GM12878 (cell line): ENCODE results near the gene HTR6. TPM values are rescaled to one million over a fixed set of nuclear protein-coding genes. Genes with fewer than 3 reads are reported as not detected.

Experiments
- ATAC-seq: fragments of 200-7000 bp; cut with Tn5 transposase; 3 replicates; pipeline ENCODE4 v1.9.1; 2020; ENCODE audit warnings: mild to moderate bottlenecking, moderate library complexity
- BruUV-seq: library from RNA; stranded (reverse); fragments of 400-500 nt; replicated peaks from 2 replicates; lab custom pipeline; 2021; lab: Mats Ljungman, UMichigan
- CTCF ChIA-PET: fragments of 300-600 bp; sonication (Branson Sonifier 250); formaldehyde crosslinking; extraction: SDS; loops from one replicate; lab custom pipeline; 2021; ENCODE audit warnings: inconsistent platforms; lab: Yijun Ruan, JAX
- POLR2A ChIA-PET: fragments of 350-600 bp; formaldehyde crosslinking; extraction: SDS; loops from one replicate; lab custom pipeline; 2021; ENCODE audit warnings: inconsistent platforms; lab: Charles Lee
- RAD21 ChIA-PET: fragments of 300-600 bp; sonication (Branson Sonifier 250); formaldehyde crosslinking; loops from one replicate; lab custom pipeline; 2023; ENCODE audit warnings: antibody characterized with exemption; ENCODE audit not compliant: unreplicated experiment; lab: Charles Lee
- SMC1A ChIA-PET: fragments of 300-600 bp; sonication (Branson Sonifier 250); formaldehyde crosslinking; loops from one replicate; lab custom pipeline; 2023; ENCODE audit not compliant: unreplicated experiment, uncharacterized antibody; lab: Charles Lee
- DNase-seq: peaks from one replicate; pipeline ENCODE4 v3.0.0-alpha.2; 2011; ENCODE audit warnings: low read depth, low spot score
- FAIRE-seq: peaks from 3 replicates; lab custom pipeline; 2011; peaks lifted over from hg19 to GRCh38; lab: Jason Lieb, UNC
- H2AFZ ChIP-seq: 2 replicates; pipeline ENCODE4 v1.6.0; 2011; ENCODE audit warnings: low read depth, low read length, control low read depth; ENCODE audit not compliant: control insufficient read depth
- H3K27ac ChIP-seq: 2 replicates; pipeline ENCODE4 v1.5.1; 2011; ENCODE audit warnings: control low read depth; ENCODE audit not compliant: control insufficient read depth, insufficient read depth
- H3K27me3 ChIP-seq, 2 experiments: replicated peaks in 1 of 2; 2 replicates each; pipeline versions ENCODE4 v1.6.0 to v1.6.1; 2011; ENCODE audit warnings: low read length in 1 of 2; ENCODE audit not compliant: control insufficient read depth in 2 of 2, insufficient read depth in 2 of 2
- H3K36me3 ChIP-seq, 2 experiments: 2 replicates each; pipeline ENCODE4 v1.5.1; 2011; ENCODE audit warnings: low read length in 1 of 2; ENCODE audit not compliant: control insufficient read depth in 2 of 2, insufficient read depth in 2 of 2
- H3K4me1 ChIP-seq: 2 replicates; pipeline ENCODE4 v1.6.1; 2011; ENCODE audit warnings: mild to moderate bottlenecking, low read length, moderate library complexity, mixed read lengths; ENCODE audit not compliant: control insufficient read depth, insufficient read depth
- H3K4me2 ChIP-seq: 2 replicates; pipeline ENCODE4 v1.6.0; 2011; ENCODE audit warnings: control low read depth; ENCODE audit not compliant: control insufficient read depth, insufficient read depth
- H3K4me3 ChIP-seq: fragments of 200-600 bp; sonication (generic); 2 replicates; pipeline ENCODE4 v1.5.1; 2016
- H3K79me2 ChIP-seq: 2 replicates; pipeline ENCODE4 v1.6.0; 2011; ENCODE audit warnings: low read length; ENCODE audit not compliant: control insufficient read depth, insufficient read depth
- H3K9ac ChIP-seq: 2 replicates; pipeline ENCODE4 v1.8.0; 2011; ENCODE audit warnings: low read length, control low read depth, mixed read lengths; ENCODE audit not compliant: control insufficient read depth, insufficient read depth
- H3K9me3 ChIP-seq: replicated peaks from 3 replicates; pipeline ENCODE4 v1.5.1; 2011; ENCODE audit warnings: mild to moderate bottlenecking, low read length; ENCODE audit not compliant: control insufficient read depth, insufficient read depth
- H4K20me1 ChIP-seq: 2 replicates; pipeline ENCODE4 v1.6.0; 2011; ENCODE audit not compliant: control insufficient read depth, insufficient read depth
- DPF2 ChIP-seq: fragments of 450-650 bp; IDR thresholded peaks from 2 replicates; pipeline ENCODE4 v1.6.1; 2017; ENCODE audit warnings: mild to moderate bottlenecking
- WGBS: methylation state at CpG from one replicate; pipeline ENCODE4 v1.1.6; 2016; ENCODE audit warnings: low lambda C conversion rate; ENCODE audit not compliant: insufficient replicate concordance, insufficient coverage; ENCODE audit errors: missing lambda C conversion rate; 5-methylcytosine and 5-hydroxymethylcytosine counted together
- in situ Hi-C: fragments of 300-500 bp; cut with MboI; formaldehyde crosslinking; loops from 9 replicates; pipeline ENCODE4 v1.14.3; 2018; ENCODE audit warnings: mixed read lengths
- intact Hi-C: fragments of 100-400 bp; cut with micrococcal nuclease; formaldehyde crosslinking; loops from one replicate; pipeline ENCODE4 v1.14.2; 2022; ENCODE audit not compliant: unreplicated experiment
- polyA plus RNA-seq, 11 experiments: library from polyadenylated mRNA; depleted of rRNA in 4 of 11; unstranded in 6 of 11; stranded (reverse) in 5 of 11; fragments of >200 nt; fragmentation: Nextera tagmentation in 4 of 11; fragmentation: Illumina TruSeq in 1 of 11; extraction: Ambion mirVana in 4 of 11; extraction: Trizol in 1 of 11; gene quantifications; 1 replicate in 1 of 11; 2 replicates in 10 of 11; pipeline versions ENCODE4 v1.2.1 to v1.2.3, GENCODE V29; 2011 to 2016; ENCODE audit warnings: inconsistent platforms in 2 of 11, missing spikeins in 2 of 11, low read depth in 1 of 11
- total RNA-seq, 4 experiments: library from RNA; depleted of rRNA in 3 of 4; stranded (reverse); fragments of >200 nt in 3 of 4; fragmentation: Illumina TruSeq in 1 of 4; extraction: Trizol in 1 of 4; gene quantifications; 2 replicates each; pipeline versions ENCODE4 v1.2.1 to v1.2.3, GENCODE V29; 2013 to 2021
- TF ChIP-seq, protein P1 (sequence below): fragments of 450-650 bp; IDR thresholded peaks from 2 replicates; pipeline ENCODE4 v1.6.1; 2018; ENCODE audit warnings: borderline replicate concordance, mild to moderate bottlenecking; ENCODE audit not compliant: partially characterized antibody

HTR6 gene
- total and polyA plus RNA-seq, 10 of the 15 experiments (the other 5 are each of a cell fraction or from before 2014, with no cell fraction given): 0.03 to 5.3 (median 1.7) TPM; not detected in 2

GRCh38 chr1:19725606-19726005 lies 60.9 kb downstream of the HTR6 start (continued):
- TF ChIP-seq, protein P1, sequence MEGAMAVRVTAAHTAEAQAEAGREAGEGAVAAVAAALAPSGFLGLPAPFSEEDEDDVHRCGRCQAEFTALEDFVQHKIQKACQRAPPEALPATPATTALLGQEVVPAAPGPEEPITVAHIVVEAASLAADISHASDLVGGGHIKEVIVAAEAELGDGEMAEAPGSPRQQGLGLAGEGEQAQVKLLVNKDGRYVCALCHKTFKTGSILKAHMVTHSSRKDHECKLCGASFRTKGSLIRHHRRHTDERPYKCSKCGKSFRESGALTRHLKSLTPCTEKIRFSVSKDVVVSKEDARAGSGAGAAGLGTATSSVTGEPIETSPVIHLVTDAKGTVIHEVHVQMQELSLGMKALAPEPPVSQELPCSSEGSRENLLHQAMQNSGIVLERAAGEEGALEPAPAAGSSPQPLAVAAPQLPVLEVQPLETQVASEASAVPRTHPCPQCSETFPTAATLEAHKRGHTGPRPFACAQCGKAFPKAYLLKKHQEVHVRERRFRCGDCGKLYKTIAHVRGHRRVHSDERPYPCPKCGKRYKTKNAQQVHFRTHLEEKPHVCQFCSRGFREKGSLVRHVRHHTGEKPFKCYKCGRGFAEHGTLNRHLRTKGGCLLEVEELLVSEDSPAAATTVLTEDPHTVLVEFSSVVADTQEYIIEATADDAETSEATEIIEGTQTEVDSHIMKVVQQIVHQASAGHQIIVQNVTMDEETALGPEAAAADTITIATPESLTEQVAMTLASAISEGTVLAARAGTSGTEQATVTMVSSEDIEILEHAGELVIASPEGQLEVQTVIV: no peak
- TF ChIP-seq, all 136 proteins: peak for 0

GRCh38 chr1:19728413-19729145 lies 63.9 kb downstream of the HTR6 start:
- Histone ChIP-seq H3K79me2 (no peaks in the 10 kb centered on the region), H3K4me1 (no peaks in the 10 kb centered on the region), H3K4me2 (no peak overlapping the region), H3K36me3 (peaks cover 0 to 3% of the 10 kb centered on the region in 2 experiments; a peak in 2 of 4 replicates), H3K27ac (no peak overlapping the region), H2AFZ (no peak overlapping the region), H3K27me3 (no peaks in the 10 kb centered on the region), H3K9me3 (peaks cover 6% of the 10 kb centered on the region), H3K9ac (no peak overlapping the region), H4K20me1 (no peaks in the 10 kb centered on the region), H3K4me3 (no peak overlapping the region)
- POLR2A ChIA-PET: no interaction called here
- no TSS peak for BruUV-seq
- CTCF ChIA-PET: interaction anchor here (1.3 to 2.0 kb wide), 3 partner anchors 13 to 153 kb away, joined by 3 to 8 read pairs (median 6); partner anchors contain the start of gene OTUD3
- TF ChIP-seq DPF2: no peak
- FAIRE-seq (no peak), ATAC-seq (no peak), DNase-seq (no peak)
- SMC1A ChIA-PET: no interaction called here
- WGBS: 100% methylated on average over 5 of the region's 5 CpGs
- in situ Hi-C loops (no loop called here), intact Hi-C loops (no loop called here)
- RAD21 ChIA-PET: interaction anchor here (1.0 kb wide), 1 partner anchor 24 kb away, joined by 4 read pairs; no protein-coding TSS in a partner anchor
